Prostate gland (tissue), 2 donors: ENCODE measurements around the gene VCX3B.

Source experiments
- CTCF ChIP-seq, 4 experiments: fragments of 200-600 bp in 2 of 4; fragments of 450-650 bp in 2 of 4; sonication (generic) in 2 of 4; IDR thresholded peaks; 1 replicate in 3 of 4; 2 replicates in 1 of 4; pipeline ENCODE4 v1.5.1; 2016 to 2019; ENCODE audit warnings: antibody characterized with exemption in 4 of 4, mild to moderate bottlenecking in 2 of 4, moderate library complexity in 2 of 4
- POLR2A ChIP-seq: fragments of 450-650 bp; IDR thresholded peaks from one replicate; pipeline ENCODE4 v1.6.1; 2016; ENCODE audit warnings: antibody characterized with exemption, mild to moderate bottlenecking

- TF ChIP-seq CTCF (IDR thresholded peaks at IDR 0.05) (no peak), POLR2A (no peak)
Observed at GRCh38 chrX:8462488-8462887, 2.1 kb upstream of the VCX3B start.
